Ascending aorta (tissue), 2 donors: Measurements from ENCODE around the gene DOK4. TPM values are rescaled to one million over a fixed set of nuclear protein-coding genes. Genes with fewer than 3 reads are reported as not detected.

ENCODE experiments used
- DNase-seq, 2 donors: peaks; one replicate each; pipeline ENCODE4 v3.0.0-alpha.2; 2019; ENCODE audit warnings: low spot score in 2 of 2
- H3K27ac ChIP-seq, 2 donors: fragments of 200-600 bp; sonication (generic); one replicate each; pipeline ENCODE4 v1.5.1; 2016 to 2017; ENCODE audit warnings: mild to moderate bottlenecking in 1 of 2
- H3K27me3 ChIP-seq: fragments of 200-600 bp; sonication (generic); one replicate; pipeline ENCODE4 v1.5.1; 2017
- H3K36me3 ChIP-seq, 2 donors: fragments of 200-600 bp; sonication (generic); one replicate each; pipeline ENCODE4 v1.5.1; 2016
- H3K4me1 ChIP-seq, 2 donors: fragments of 200-600 bp; sonication (generic); one replicate each; pipeline ENCODE4 v1.5.1; 2016 to 2017; ENCODE audit warnings: mild to moderate bottlenecking in 1 of 2
- H3K4me3 ChIP-seq, 2 donors: fragments of 200-600 bp; sonication (generic); one replicate each; pipeline ENCODE4 v1.5.1; 2016 to 2017; ENCODE audit warnings: mild to moderate bottlenecking in 1 of 2
- H3K9me3 ChIP-seq, 2 donors: fragments of 200-600 bp; sonication (generic); one replicate each; pipeline ENCODE4 v1.5.1; 2016
- intact Hi-C: fragments of 100-400 bp; cut with DNase I; formaldehyde crosslinking; loops from one replicate; pipeline ENCODE4 v1.15.1; 2023
- total RNA-seq: library from RNA; depleted of rRNA; stranded (reverse); fragments of >200 nt; gene quantifications from one replicate; pipeline ENCODE4 v1.1.0, GENCODE V29; 2016
- TF ChIP-seq, protein P1 (sequence below), 3 experiments: fragments of 200-600 bp in 2 of 3; fragments of 450-650 bp in 1 of 3; sonication (generic) in 2 of 3; IDR thresholded peaks; one replicate each; pipeline ENCODE4 v1.5.1; 2016 to 2019; ENCODE audit warnings: antibody characterized with exemption in 3 of 3, mild to moderate bottlenecking in 1 of 3, moderate library complexity in 1 of 3

DOK4 gene
- total RNA-seq, 1 donor from 2014 or later, result 40.2 TPM

GRCh38 chr16:57514371-57514770, 28.1 kb upstream of the DOK4 start:
- Histone ChIP-seq H3K27ac (no peak overlapping the region), H3K9me3 (no peaks in the 10 kb centered on the region), H3K4me3 (no peak overlapping the region), H3K4me1 (no peaks in the 10 kb centered on the region), H3K36me3 (peaks cover 49 to 63% of the 10 kb centered on the region in 2 donors), H3K27me3 (no peaks in the 10 kb centered on the region)
- TF ChIP-seq, protein P1, sequence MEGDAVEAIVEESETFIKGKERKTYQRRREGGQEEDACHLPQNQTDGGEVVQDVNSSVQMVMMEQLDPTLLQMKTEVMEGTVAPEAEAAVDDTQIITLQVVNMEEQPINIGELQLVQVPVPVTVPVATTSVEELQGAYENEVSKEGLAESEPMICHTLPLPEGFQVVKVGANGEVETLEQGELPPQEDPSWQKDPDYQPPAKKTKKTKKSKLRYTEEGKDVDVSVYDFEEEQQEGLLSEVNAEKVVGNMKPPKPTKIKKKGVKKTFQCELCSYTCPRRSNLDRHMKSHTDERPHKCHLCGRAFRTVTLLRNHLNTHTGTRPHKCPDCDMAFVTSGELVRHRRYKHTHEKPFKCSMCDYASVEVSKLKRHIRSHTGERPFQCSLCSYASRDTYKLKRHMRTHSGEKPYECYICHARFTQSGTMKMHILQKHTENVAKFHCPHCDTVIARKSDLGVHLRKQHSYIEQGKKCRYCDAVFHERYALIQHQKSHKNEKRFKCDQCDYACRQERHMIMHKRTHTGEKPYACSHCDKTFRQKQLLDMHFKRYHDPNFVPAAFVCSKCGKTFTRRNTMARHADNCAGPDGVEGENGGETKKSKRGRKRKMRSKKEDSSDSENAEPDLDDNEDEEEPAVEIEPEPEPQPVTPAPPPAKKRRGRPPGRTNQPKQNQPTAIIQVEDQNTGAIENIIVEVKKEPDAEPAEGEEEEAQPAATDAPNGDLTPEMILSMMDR (IDR thresholded peaks at IDR 0.05), result no peak
- DNase-seq, result no peak
- intact Hi-C loops, result no loop called here

DNA sequence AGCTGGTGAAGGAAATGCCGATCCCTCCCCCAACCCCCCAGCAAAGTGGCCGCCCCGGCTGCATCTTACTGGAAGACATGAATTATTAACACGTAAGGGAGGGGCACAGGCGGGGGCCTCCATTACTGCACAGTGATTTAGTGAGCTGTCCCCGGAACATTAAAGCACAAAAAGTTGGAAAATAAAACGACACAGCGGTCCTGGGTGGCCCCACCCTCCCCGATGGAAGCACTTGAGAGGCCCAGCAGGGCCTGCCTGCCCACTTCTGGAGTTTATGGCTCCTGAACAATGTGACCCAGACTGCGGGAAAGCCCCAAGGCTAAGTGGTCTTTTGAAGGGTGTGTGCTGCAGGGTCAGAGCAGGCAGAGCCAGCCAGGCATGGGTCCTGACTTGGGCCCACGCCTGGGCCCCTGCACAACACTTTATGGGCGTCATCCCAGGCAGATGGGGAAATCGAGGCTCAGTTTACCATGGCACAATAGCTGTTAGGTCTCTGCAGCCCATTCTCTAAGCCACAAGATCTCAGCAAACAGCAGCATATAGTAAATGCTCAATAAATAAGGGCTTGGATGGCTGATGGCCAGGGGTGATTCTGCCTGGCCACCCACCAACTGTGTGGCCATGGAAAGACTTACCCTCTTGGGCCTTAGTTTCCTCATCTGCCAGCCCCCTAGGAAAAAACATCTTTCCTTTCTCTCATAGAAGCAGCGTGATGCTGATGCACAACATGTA, 27.2 kb upstream of the DOK4 start:
- no peak for DNase-seq
- no peak overlapping the region for H3K4me3 ChIP-seq
- H3K27ac ChIP-seq, result no peak overlapping the region
- intact Hi-C loops, result no loop called here
- H3K4me1 ChIP-seq, result no peaks in the 10 kb centered on the region
- TF ChIP-seq, protein P1 (IDR thresholded peaks at IDR 0.05), result no peak
- peaks cover 49 to 56% of the 10 kb centered on the region in 2 donors for H3K36me3 ChIP-seq
- no peaks in the 10 kb centered on the region for H3K27me3 ChIP-seq
- no peaks in the 10 kb centered on the region for H3K9me3 ChIP-seq

DNA sequence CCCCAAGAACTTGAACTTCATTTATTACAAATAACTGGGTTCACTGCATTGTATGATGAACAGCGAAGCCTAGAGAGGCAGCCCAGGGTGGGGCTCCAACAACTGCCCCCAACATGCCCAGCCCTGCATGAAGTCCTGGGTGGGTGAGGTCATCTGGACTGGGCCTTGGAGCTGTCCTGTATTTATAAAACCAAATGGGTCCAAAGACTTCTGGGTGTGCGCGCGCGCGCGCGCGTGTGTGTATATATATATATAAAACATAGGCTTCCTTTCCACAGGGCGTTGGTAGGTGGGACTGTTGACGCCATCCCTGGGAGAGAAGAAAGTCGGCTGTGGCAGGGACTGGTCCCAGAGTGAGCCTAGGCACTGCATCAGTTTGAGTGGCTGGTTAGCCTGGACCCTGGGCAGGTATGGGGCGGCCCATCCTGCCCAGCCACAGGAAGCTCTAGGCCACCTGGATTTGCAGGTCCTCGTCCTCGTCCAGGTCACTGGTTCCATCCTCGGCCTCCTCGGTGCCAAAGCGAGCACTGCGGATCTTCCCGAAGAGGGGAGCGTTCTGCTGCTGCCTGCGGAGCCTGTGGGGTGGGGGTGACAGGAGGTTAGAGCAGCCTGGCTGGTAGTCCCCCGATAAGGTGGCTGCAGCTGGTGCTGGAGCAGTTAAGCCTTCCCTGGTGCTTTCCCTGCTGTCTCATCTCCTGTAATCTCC, 26.2 kb upstream of the DOK4 start:
- Histone ChIP-seq H3K4me1 (no peaks in the 10 kb centered on the region), H3K4me3 (no peak overlapping the region), H3K27ac (no peak overlapping the region), H3K36me3 (peaks cover 39 to 46% of the 10 kb centered on the region in 2 donors), H3K27me3 (no peaks in the 10 kb centered on the region), H3K9me3 (no peaks in the 10 kb centered on the region)
- no peak for DNase-seq
- TF ChIP-seq, protein P1 (IDR thresholded peaks at IDR 0.05), result no peak
- intact Hi-C loops, result no loop called here

DNA sequence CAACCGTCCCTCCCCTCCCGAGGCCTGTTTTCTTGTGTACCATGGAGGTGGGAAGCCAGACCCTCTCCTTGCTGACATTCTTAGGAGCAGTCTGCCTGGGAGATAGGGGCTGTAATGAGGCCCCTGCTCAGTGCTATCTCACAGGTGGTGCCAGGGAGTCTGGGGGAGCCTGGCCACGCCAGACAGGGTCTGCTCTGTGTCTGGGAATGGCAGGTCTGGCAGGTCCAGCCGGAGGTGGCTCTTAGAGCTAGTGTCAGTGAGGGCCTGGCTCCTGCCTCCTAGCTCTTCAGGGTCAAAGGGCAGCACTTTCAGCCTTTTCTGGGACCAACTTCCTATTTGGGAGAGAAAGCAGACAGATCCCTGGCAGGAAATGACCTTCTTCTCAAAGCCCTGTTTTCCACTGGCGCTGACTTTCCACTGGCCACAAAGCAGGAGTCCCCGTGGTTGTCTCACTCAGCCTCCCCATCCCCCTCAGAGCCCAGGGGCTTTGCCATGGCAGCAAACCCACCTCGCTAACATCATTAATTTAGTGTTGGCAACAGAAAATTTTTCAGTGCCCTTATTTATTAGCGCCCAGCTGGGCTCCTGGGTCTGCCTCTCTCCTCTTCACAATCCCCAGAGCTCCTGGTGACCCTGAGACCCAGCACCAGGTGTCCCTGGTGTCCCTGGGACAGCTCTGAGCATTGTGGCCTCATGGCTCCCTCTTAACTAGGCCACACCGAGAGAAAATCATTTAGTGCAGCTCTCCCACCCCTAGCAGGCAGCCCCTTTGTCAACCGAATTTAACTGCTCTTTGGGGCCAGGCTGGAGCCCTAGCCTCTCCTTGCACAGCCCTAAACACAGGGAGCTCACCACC, 24.0 kb upstream of the DOK4 start:
- H3K4me3 ChIP-seq, result no peak overlapping the region
- H3K4me1 ChIP-seq, result no peaks in the 10 kb centered on the region
- TF ChIP-seq, protein P1 (IDR thresholded peaks at IDR 0.05), result no peak
- H3K36me3 ChIP-seq, result peaks cover 21 to 31% of the 10 kb centered on the region in 2 donors
- intact Hi-C loops, result no loop called here
- no peak for DNase-seq
- H3K27ac ChIP-seq, result no peak overlapping the region
- H3K27me3 ChIP-seq, result no peaks in the 10 kb centered on the region
- H3K9me3 ChIP-seq, result no peaks in the 10 kb centered on the region

- no peak overlapping the region for H3K27ac ChIP-seq
- no peaks in the 10 kb centered on the region for H3K27me3 ChIP-seq
- peaks cover 13 to 22% of the 10 kb centered on the region in 2 donors for H3K36me3 ChIP-seq
- DNase-seq, result no peak
- intact Hi-C loops, result no loop called here
- no peaks in the 10 kb centered on the region for H3K9me3 ChIP-seq
- no peak overlapping the region for H3K4me3 ChIP-seq
- H3K4me1 ChIP-seq, result no peaks in the 10 kb centered on the region
- TF ChIP-seq, protein P1 (IDR thresholded peaks at IDR 0.05), result no peak
Measured at GRCh38 chr16:57509231-57509923, 23.1 kb upstream of the DOK4 start.
